A375 (cell line): ENCODE data around the gene OR5I1. TPM values are rescaled to one million over a fixed set of nuclear protein-coding genes. Genes with fewer than 3 reads are reported as not detected.

Experiments used
- total RNA-seq: library from RNA; depleted of rRNA; stranded (reverse); fragments of >200 nt; shearing (Covaris generic); gene quantifications from 2 replicates; pipeline ENCODE4 v1.2.3, GENCODE V29; 2014; rRNA removed

Gene OR5I1
- total RNA-seq = not detected in 2 replicates

GRCh38 chr11:55936300-55936699 lies at the start of gene OR5I1:
Gene OR5I1 (minus strand): TSS chr11:55936400. CDS start chr11:55936400, 0 bp downstream.

GRCh38 chr11:55969845-55970244 lies 33.6 kb upstream of the OR5I1 start, which contains the start of gene OR10AG1:
Gene OR10AG1 (minus strand): TSS chr11:55969945. CDS start chr11:55969907, 38 bp downstream.

DNA sequence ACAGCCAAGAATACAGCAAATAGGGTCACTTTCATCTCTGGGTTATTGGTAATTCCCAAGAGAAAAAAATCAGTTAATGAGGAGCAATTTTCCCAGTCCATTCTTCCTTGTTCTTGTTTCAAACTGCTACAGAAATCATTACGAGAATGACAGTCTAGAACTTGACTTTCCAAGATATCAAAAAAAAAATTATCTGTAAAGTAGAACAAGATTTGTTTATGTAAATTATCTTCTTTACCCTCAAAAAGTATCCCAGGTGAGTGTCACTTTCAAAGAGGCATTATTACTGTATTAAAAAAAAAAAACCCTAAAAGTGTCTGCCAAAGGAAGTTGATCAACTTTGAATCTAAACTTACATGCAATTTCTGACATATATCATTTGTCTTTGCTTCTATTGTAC lies 21.7 kb downstream of the OR5I1 start, which contains the start of gene OR5W2:
Gene OR5W2 (minus strand): TSS at position 101 of the 400 bp plus-strand sequence. CDS start 0 bp downstream, at position 101.

Other genes starting within 250 kb of the OR5I1 start
- gene OR5D13, start 163.0 kb downstream of the OR5I1 start, total RNA-seq = not detected in 2 replicates
- gene OR5D14, start 140.8 kb downstream of the OR5I1 start, total RNA-seq = not detected in 2 replicates
- not detected in 2 replicates for gene OR5L1, start 125.0 kb downstream of the OR5I1 start, total RNA-seq
- gene OR5D18, start 116.8 kb downstream of the OR5I1 start, total RNA-seq = not detected in 2 replicates
- gene OR5L2, start 109.2 kb downstream of the OR5I1 start, total RNA-seq = not detected in 2 replicates
- not detected in 2 replicates for gene OR5D16, start 97.6 kb downstream of the OR5I1 start, total RNA-seq
- 1.0 and 1.2 TPM in 2 replicates for gene TRIM51, start 53.1 kb downstream of the OR5I1 start, total RNA-seq
- not detected in 2 replicates for gene OR5W2, start 21.8 kb downstream of the OR5I1 start, total RNA-seq
- gene OR10AG1, start 33.5 kb upstream of the OR5I1 start, total RNA-seq = not detected in 2 replicates
- gene OR5F1, start 58.2 kb upstream of the OR5I1 start, total RNA-seq = not detected in 2 replicates
- not detected in 2 replicates for gene OR5AS1, start 91.3 kb upstream of the OR5I1 start, total RNA-seq
- gene OR8I2, start 156.9 kb upstream of the OR5I1 start, total RNA-seq = not detected in 2 replicates
- not detected in 2 replicates for gene OR8H2, start 167.3 kb upstream of the OR5I1 start, total RNA-seq
- not detected in 2 replicates for gene OR8H3, start 186.0 kb upstream of the OR5I1 start, total RNA-seq
- gene OR8J3, start 203.8 kb upstream of the OR5I1 start, total RNA-seq = not detected in 2 replicates
- not detected in 2 replicates for gene OR8K5, start 223.9 kb upstream of the OR5I1 start, total RNA-seq
- not detected in 2 replicates for gene OR5J2, start 240.2 kb upstream of the OR5I1 start, total RNA-seq